RWPE1 (cell line): ENCODE data around the gene PRR20G.

Experiments
- CTCF ChIA-PET: fragments of 350-600 bp; sonication (Branson Sonifier 250); formaldehyde crosslinking; extraction: SDS; loops from one replicate; lab custom pipeline; 2021; lab: Yijun Ruan, JAX
- POLR2A ChIA-PET: fragments of 400-600 bp; formaldehyde crosslinking; extraction: SDS; loops from one replicate; lab custom pipeline; 2020; ENCODE audit warnings: antibody characterized with exemption; ENCODE audit not compliant: low non-redundant PET; lab: Yijun Ruan, JAX
- DNase-seq: peaks from one replicate; pipeline ENCODE4 v3.0.0; 2012; ENCODE audit warnings: low spot score
- H3K27ac ChIP-seq: fragments of 450-650 bp; 2 replicates; pipeline ENCODE4 v1.5.1; 2017
- CTCF ChIP-seq: fragments of 450-650 bp; conservative IDR thresholded peaks from 2 replicates; pipeline ENCODE4 v1.5.1; 2017; ENCODE audit warnings: low read depth, mild to moderate bottlenecking

Gene PRR20G

DNA sequence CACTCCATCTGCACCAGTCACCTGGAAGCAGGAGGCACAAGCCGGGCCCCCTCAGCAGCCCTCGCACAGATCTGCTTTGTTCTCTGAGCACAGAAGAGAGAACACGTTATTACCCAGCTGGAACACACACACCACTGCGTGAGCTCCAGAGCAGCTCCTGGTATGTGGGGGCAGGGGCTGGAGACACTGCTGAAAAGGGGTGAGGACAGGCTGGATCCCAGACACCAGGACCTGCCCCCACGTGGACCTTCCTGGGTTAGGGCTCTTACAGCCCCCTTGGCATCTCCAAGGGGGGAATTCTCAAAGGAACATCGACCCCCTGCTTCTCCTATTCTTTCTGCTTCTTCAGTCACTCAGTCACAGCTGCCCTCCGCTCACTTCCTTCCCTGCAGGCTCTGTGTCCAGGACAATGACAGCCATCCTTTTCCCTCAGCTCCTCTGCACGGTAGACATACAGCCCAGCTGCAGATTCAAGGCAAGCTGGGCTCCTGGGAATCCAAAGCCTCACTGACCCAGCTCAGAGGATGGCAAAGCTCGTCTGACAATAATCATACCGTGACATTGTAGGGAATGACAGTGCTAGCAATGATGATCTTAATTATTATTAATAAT is 33.7 kb downstream of the PRR20G start:
- ChIA-PET CTCF (interaction anchor here (0.8 kb wide), 1 partner anchor 60 kb away, joined by 3 read pairs; no protein-coding TSS in a partner anchor), POLR2A (interaction anchor here (0.6 kb wide), 1 partner anchor 123 kb away, joined by 5 read pairs; no protein-coding TSS in a partner anchor)
- no peak overlapping the region for H3K27ac ChIP-seq
- DNase-seq: no peak
- TF ChIP-seq CTCF: no peak

DNA sequence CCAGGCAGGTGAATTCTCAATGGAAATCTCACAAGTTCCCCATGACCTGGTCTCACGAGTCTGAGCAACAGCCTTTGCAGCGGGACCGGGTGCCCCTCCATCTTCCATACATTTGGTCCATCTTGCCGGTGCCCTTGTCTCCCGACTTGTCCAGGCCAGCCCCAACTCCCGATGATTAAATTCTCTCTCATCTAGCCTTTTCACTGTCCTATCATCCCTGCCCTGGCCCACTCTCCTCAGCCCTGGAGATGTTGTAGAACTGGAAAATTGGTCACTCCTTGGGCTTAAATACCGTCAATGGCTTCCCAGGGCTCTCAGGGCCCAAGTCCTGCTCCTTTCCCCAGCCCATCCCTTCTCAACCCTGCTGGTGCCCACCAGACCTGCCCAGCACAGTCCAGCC is 34.4 kb downstream of the PRR20G start:
- ChIA-PET CTCF (interaction anchor here (0.8 kb wide), 1 partner anchor 59 kb away, joined by 3 read pairs; no protein-coding TSS in a partner anchor), POLR2A (no interaction called here)
- H3K27ac ChIP-seq: no peak overlapping the region
- no peak for TF ChIP-seq CTCF
- no peak for DNase-seq

GRCh38 chr3:127252446-127252845 is 35.4 kb downstream of the PRR20G start:
- no peak for TF ChIP-seq CTCF
- no peak overlapping the region for H3K27ac ChIP-seq
- ChIA-PET POLR2A (no interaction called here), CTCF (interaction anchor here (0.5 kb wide), 1 partner anchor 31 kb away, joined by 3 read pairs; no protein-coding TSS in a partner anchor)
- no peak for DNase-seq

DNA sequence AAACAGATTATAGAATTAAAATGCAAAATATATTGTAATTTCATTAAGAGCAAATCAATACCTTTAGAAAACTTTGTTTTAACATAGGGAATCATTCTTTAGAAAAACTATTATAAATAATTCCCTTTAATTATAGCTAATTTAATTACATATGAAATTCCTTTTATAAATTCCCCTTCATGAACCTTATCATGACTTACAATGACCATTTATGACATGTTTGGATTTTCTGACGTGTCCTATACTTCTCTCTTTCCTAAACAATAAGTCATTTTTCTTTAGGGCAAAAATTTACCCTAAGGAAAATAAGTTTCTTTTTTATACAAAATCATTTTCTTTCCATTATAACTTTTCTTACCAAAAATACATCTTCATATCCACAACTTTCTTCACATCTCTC is 37.8 kb downstream of the PRR20G start:
- POLR2A ChIA-PET: no interaction called here
- no peak overlapping the region for H3K27ac ChIP-seq
- CTCF ChIA-PET: interaction anchor here (0.7 kb wide), 1 partner anchor 82 kb away, joined by 4 read pairs; no protein-coding TSS in a partner anchor
- DNase-seq: no peak
- no peak for TF ChIP-seq CTCF

- TF ChIP-seq CTCF: no peak
- ChIA-PET CTCF (interaction anchor here (0.5 kb wide), 1 partner anchor 14 kb away, joined by 3 read pairs; no protein-coding TSS in a partner anchor), POLR2A (no interaction called here)
Measured at GRCh38 chr3:127247292-127247691, 40.6 kb downstream of the PRR20G start.

DNA sequence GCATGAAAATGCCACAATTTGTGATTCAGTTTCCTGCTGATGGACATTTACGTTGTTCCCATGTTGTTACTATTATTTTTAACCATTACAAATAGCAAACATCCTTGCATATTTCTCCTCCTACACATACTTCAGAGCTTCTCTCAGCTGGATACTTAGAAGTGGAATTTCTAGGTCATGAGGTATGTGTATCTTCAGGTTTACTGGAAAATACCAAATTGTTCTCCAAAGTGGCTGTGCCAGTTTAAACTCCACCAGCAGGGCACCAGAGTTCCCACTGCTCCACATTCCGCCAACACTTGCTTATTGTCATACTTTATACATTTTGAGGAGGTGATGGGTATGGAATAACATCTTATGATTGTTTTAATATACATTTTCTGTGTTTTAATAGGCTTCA is 49.2 kb downstream of the PRR20G start:
- ChIA-PET CTCF (no interaction called here), POLR2A (no interaction called here)
- H3K27ac ChIP-seq: no peak overlapping the region
- no peak for TF ChIP-seq CTCF
- DNase-seq: no peak

More at GRCh38 chr3:127247292-127247691, 40.6 kb downstream of the PRR20G start:
- DNase-seq: no peak
- H3K27ac ChIP-seq: no peak overlapping the region
